Astrocyte (in vitro differentiated cells and primary cell): ENCODE measurements around the gene KCNE5.

Source experiments
- CTCF ChIP-seq: IDR thresholded peaks from 2 replicates; pipeline ENCODE4 v1.5.1; 2011; ENCODE audit warnings: low read depth, mild to moderate bottlenecking, inconsistent platforms, low read length, moderate library complexity; ENCODE audit not compliant: insufficient read depth
- EZH2 ChIP-seq: IDR thresholded peaks from 2 replicates; pipeline ENCODE4 v1.6.1; 2012; ENCODE audit warnings: mild to moderate bottlenecking, low read length, inconsistent platforms; ENCODE audit not compliant: insufficient read depth

GRCh38 chrX:109658391-109658790, 33.4 kb upstream of the KCNE5 start:
- TF ChIP-seq CTCF, result no peak
- TF ChIP-seq EZH2, result no peak
